Measurements from ENCODE around the gene THAP7. TPM values are rescaled to one million over a fixed set of nuclear protein-coding genes. Genes with fewer than 3 reads are reported as not detected.
A peak's percentile ranks its signal among the peaks of the same experiment; 100 is the strongest.
"Not testable (repeated sequence)": the region's sequence is repeated elsewhere in the genome, so short reads cannot be mapped to it uniquely, and the experiment has no call there.

Gene THAP7, protein sequence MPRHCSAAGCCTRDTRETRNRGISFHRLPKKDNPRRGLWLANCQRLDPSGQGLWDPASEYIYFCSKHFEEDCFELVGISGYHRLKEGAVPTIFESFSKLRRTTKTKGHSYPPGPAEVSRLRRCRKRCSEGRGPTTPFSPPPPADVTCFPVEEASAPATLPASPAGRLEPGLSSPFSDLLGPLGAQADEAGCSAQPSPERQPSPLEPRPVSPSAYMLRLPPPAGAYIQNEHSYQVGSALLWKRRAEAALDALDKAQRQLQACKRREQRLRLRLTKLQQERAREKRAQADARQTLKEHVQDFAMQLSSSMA
- total RNA-seq = 19.7 to 22.8 TPM (median 22.0 TPM) in 3 replicates

DNA sequence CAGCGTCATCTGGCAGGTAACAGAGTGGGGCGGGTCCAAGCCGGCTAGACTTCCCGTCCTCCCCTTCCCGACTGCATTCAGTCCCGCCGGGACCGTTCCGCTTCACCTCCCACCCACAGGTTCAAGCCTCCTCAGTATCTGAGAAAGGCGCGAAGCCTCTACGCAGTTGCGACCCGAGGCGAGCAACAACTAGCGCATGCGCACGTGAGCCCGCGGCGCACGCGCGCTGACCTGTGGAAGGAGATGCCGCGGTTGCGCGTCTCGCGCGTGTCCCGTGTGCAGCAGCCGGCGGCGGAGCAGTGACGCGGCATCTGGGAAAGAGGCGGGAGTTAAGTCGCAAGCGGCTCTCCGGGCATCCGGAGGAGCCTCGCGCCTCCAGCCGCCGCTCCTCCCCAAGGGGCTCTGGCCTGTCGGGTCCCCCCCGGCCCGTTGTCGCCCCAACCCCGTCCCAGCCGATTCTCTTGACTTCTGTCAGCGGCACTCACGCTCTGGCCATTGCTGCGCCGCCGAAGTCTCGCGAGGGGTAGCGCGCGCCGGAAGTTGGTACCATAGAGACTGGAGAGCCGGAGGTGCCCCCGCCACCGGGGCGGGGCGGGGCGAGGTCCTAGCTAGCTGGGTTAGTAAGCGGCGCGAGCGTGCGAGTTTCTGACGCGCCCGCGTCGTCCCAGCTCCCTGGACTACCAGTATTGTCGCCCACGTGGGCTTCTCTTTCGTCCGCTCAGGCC is at the start of gene THAP7:
Gene THAP7, minus strand, starts transcription at position 518 of the 725 bp plus-strand sequence. Its CDS starts 207 bp downstream, at position 311.
- Mint-ChIP-seq H3K9me3 (no peaks in the 10 kb centered on the region), H3K27me3 (ENCODE audit: low read depth) (no peaks in the 10 kb centered on the region), H3K4me1 (peaks cover 31% of the 10 kb centered on the region), H3K36me3 (no peaks in the 10 kb centered on the region), H3K4me3 (peak within 1 kb of the TSS; percentile 89), H3K27ac (peak within 1 kb of the TSS; percentile 99)
- peak; percentile 90 to 94 for DNase-seq (ENCODE audit: low spot score in 2 of 2, unreplicated experiment in 2 of 2)
- TF ChIP-seq, protein P1, sequence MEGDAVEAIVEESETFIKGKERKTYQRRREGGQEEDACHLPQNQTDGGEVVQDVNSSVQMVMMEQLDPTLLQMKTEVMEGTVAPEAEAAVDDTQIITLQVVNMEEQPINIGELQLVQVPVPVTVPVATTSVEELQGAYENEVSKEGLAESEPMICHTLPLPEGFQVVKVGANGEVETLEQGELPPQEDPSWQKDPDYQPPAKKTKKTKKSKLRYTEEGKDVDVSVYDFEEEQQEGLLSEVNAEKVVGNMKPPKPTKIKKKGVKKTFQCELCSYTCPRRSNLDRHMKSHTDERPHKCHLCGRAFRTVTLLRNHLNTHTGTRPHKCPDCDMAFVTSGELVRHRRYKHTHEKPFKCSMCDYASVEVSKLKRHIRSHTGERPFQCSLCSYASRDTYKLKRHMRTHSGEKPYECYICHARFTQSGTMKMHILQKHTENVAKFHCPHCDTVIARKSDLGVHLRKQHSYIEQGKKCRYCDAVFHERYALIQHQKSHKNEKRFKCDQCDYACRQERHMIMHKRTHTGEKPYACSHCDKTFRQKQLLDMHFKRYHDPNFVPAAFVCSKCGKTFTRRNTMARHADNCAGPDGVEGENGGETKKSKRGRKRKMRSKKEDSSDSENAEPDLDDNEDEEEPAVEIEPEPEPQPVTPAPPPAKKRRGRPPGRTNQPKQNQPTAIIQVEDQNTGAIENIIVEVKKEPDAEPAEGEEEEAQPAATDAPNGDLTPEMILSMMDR (IDR thresholded peaks at IDR 0.05; ENCODE audit: unreplicated experiment) = no peak

DNA sequence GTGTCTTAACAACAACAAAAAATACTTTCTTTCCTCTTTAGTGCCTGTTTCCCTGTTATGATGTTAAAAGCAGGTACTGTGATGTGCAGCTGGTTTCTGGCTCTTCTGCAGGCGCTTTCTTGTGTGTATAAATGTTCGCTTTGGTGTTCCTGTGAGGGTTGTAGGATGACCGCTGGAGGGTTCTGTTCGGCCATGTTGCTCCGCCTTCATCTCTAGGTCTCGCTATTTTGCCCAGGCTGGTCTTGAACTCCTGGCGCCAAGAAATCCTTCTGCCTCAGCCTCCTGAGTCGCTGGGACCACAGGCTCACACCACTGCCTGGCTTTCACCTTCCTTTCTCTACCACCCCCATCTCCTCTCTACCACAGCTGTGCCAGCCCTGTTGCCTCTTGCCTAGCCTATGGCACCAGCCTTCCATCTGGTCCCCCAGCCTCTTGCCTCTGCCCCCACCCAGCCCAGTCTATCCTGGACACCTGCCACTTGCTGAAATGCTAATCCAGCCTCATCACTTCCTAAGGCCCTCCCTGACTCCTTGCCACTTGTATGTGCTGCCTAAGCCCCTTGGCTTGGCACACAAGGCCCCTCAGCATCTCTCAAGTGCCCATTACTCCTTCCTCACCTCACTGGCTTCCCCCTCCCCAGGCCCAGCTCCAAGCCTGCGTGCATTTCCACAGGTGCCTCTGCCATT is 49.4 kb upstream of the THAP7 start:
- Mint-ChIP-seq H3K4me1 (peaks cover 9% of the 10 kb centered on the region), H3K9me3 (no peaks in the 10 kb centered on the region), H3K27ac (no peak overlapping the region), H3K4me3 (no peak overlapping the region), H3K36me3 (no peaks in the 10 kb centered on the region), H3K27me3 (ENCODE audit: low read depth) (no peaks in the 10 kb centered on the region)
- TF ChIP-seq, protein P1 (IDR thresholded peaks at IDR 0.05; ENCODE audit: unreplicated experiment) = no peak
- no peak for DNase-seq (ENCODE audit: low spot score in 2 of 2, unreplicated experiment in 2 of 2)

DNA sequence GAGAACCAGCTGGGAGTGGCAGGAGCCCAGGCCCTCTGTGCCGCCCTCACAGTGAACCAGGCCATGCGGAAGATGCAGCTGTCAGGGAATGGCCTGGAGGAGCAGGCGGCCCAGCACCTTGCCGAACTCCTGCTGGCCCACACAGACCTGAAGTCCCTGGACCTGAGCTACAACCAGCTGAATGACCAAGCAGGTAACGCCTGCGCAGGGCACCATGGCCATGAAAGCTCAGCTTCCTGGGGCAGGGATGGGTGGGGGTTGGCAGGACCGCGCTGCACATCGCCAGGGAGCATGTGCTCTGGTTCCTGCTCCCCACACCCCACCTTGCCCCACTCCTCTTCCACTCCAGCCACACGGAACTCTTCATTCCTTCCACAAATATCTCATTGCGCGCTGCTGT is 47.0 kb upstream of the THAP7 start:
- H3K27ac Mint-ChIP-seq; H3K36me3 Mint-ChIP-seq; DNase-seq (ENCODE audit: low spot score in 2 of 2, unreplicated experiment in 2 of 2); H3K4me3 Mint-ChIP-seq; H3K9me3 Mint-ChIP-seq; H3K27me3 Mint-ChIP-seq (ENCODE audit: low read depth): not testable (repeated sequence)
- peaks cover 15% of the 10 kb centered on the region for H3K4me1 Mint-ChIP-seq

DNA sequence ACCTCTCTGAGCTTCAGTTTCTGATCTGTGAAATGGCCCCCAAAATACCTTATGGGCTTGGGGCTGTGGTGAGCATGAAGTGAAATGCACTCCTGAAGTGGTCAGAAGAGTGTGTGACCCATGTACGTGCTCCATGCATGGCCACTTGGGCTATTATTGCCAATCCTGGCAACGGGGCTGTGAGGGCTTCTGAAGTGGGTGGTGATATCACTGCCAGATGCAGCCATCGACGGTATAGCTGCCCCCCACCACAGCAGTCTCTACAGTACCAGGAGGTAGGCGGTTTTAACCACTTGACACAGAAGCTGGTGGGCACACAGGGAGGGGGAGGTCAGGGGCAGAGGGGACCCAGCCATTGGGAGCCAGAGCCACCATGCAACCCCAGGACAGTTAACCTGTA is 46.5 kb upstream of the THAP7 start:
- not testable (repeated sequence) for H3K36me3 Mint-ChIP-seq; H3K27me3 Mint-ChIP-seq (ENCODE audit: low read depth); H3K9me3 Mint-ChIP-seq; DNase-seq (ENCODE audit: low spot score in 2 of 2, unreplicated experiment in 2 of 2); H3K27ac Mint-ChIP-seq; H3K4me3 Mint-ChIP-seq
- H3K4me1 Mint-ChIP-seq = peaks cover 20% of the 10 kb centered on the region

DNA sequence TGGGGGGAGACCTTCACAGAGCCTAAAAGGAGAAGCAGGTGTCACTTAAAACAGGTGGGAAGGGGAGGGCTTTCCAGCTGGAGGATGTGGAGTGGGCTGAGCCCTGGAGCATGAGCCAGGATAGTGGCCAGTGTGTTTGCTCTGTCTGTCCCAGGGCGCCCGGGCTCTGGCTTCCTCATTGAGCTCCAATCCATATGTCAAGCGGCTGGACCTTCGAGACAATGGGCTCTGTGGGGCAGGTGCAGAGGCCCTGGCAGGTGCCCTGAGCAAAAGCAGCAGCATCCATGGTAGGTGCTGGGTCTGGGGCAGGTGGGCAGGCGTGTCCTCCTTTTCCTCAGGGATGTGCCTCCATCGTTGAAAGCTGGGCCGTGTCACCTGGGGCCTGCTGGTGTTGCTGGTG is 45.8 kb upstream of the THAP7 start:
- Mint-ChIP-seq H3K27me3 (ENCODE audit: low read depth) (no peaks in the 10 kb centered on the region), H3K36me3 (no peaks in the 10 kb centered on the region), H3K27ac (no peak overlapping the region), H3K4me3 (no peak overlapping the region), H3K4me1 (peaks cover 26% of the 10 kb centered on the region), H3K9me3 (no peaks in the 10 kb centered on the region)
- no peak for DNase-seq (ENCODE audit: low spot score in 2 of 2, unreplicated experiment in 2 of 2)
- TF ChIP-seq, protein P1 (IDR thresholded peaks at IDR 0.05; ENCODE audit: unreplicated experiment) = no peak

DNA sequence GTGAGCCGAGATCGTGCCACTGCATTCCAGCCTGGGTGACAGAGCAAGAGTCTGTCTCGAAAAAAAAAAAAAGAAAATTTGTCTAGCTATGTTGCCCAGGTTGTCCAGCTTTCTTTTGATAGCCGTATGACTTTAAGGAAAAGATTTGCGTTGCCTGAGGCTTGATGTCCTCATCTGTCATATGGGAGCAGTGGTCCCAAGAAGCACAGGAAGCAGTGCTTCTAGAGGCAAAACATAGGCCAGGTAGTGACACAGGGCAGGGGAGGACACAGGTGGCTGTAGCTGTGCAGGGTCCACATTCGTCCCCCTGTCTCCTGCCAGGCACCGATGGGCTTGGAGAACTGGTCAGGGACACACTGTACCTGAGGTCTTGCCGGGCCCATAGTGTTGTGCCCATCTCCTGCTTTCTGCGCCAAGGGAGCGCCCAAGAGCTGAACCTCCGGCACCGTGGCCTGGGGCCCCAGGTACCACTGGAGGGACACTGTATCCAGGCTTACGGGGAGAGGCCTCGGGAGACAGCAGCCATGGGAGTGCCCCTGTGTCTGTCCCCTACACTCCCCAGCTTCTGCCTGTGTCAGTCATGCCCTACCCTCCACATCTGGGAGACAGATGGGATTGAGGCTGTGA is 45.2 kb upstream of the THAP7 start:
- H3K36me3 Mint-ChIP-seq = no peaks in the 10 kb centered on the region
- H3K9me3 Mint-ChIP-seq = no peaks in the 10 kb centered on the region
- no peak overlapping the region for H3K4me3 Mint-ChIP-seq
- TF ChIP-seq, protein P1 (IDR thresholded peaks at IDR 0.05; ENCODE audit: unreplicated experiment) = no peak
- no peak overlapping the region for H3K27ac Mint-ChIP-seq
- H3K4me1 Mint-ChIP-seq = peaks cover 26% of the 10 kb centered on the region
- H3K27me3 Mint-ChIP-seq (ENCODE audit: low read depth) = no peaks in the 10 kb centered on the region
- no peak for DNase-seq (ENCODE audit: low spot score in 2 of 2, unreplicated experiment in 2 of 2)
